ENCODE measurements around the gene KRTAP4-5.
"Not testable (repeated sequence)": the region's sequence is repeated elsewhere in the genome, so short reads cannot be mapped to it uniquely, and the experiment has no call there.

DNA sequence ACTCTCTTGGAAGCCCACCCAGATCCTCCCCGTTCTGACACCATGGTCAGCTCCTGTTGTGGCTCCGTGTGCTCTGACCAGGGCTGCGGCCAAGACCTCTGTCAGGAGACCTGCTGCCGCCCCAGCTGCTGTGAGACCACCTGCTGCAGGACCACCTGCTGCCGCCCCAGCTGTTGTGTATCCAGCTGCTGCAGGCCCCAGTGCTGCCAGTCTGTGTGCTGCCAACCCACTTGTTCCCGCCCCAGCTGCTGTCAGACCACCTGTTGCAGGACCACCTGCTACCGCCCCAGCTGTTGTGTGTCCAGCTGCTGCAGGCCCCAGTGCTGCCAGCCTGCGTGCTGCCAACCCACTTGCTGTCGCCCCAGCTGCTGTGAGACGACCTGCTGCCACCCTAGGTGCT, 44.3 kb downstream of the KRTAP4-5 start, which contains the start of gene KRTAP4-9:
- not testable (repeated sequence) for TF ChIP-seq POLR2AphosphoS5 (IDR thresholded peaks at IDR 0.05; ENCODE audit: low read depth, low read length); TAF1 (IDR thresholded peaks at IDR 0.05; ENCODE audit: borderline replicate concordance, low read depth, low read length); POLR2A (IDR thresholded peaks at IDR 0.05; ENCODE audit: low read depth, low read length)
